Duodenal mucosa (tissue), 2 donors: ENCODE measurements around the gene ADGRB3.
"Not testable (repeated sequence)": the region's sequence is repeated elsewhere in the genome, so short reads cannot be mapped to it uniquely, and the experiment has no call there.

Source experiments
- H3K27ac ChIP-seq: one replicate; pipeline ENCODE4 v1.7.0; 2013; ENCODE audit warnings: low read depth, low read length
- H3K27me3 ChIP-seq, 2 donors: one replicate each; pipeline ENCODE4 v1.7.0; 2013; ENCODE audit warnings: low read length in 2 of 2, control low read depth in 1 of 2; ENCODE audit not compliant: insufficient read depth in 2 of 2, control insufficient read depth in 1 of 2
- H3K36me3 ChIP-seq, 2 donors: one replicate each; pipeline ENCODE4 v1.7.0; 2013; ENCODE audit warnings: low read length in 2 of 2, control low read depth in 1 of 2; ENCODE audit not compliant: insufficient read depth in 2 of 2, control insufficient read depth in 1 of 2
- H3K4me1 ChIP-seq, 2 donors: one replicate each; pipeline ENCODE4 v1.7.0; 2013; ENCODE audit warnings: low read length in 2 of 2, control low read depth in 1 of 2; ENCODE audit not compliant: insufficient read depth in 2 of 2, control insufficient read depth in 1 of 2
- H3K4me3 ChIP-seq, 2 donors: one replicate each; pipeline ENCODE4 v1.7.0; 2013; ENCODE audit warnings: low read length in 2 of 2, low read depth in 1 of 2
- H3K9ac ChIP-seq, 2 donors: one replicate each; pipeline ENCODE4 v1.7.0; 2013; ENCODE audit warnings: low read length in 2 of 2, low read depth in 1 of 2
- H3K9me3 ChIP-seq, 2 donors: one replicate each; pipeline ENCODE4 v1.7.0; 2013; ENCODE audit warnings: low read length in 2 of 2, control low read depth in 1 of 2; ENCODE audit not compliant: control insufficient read depth in 1 of 2

The ADGRB3 gene

DNA sequence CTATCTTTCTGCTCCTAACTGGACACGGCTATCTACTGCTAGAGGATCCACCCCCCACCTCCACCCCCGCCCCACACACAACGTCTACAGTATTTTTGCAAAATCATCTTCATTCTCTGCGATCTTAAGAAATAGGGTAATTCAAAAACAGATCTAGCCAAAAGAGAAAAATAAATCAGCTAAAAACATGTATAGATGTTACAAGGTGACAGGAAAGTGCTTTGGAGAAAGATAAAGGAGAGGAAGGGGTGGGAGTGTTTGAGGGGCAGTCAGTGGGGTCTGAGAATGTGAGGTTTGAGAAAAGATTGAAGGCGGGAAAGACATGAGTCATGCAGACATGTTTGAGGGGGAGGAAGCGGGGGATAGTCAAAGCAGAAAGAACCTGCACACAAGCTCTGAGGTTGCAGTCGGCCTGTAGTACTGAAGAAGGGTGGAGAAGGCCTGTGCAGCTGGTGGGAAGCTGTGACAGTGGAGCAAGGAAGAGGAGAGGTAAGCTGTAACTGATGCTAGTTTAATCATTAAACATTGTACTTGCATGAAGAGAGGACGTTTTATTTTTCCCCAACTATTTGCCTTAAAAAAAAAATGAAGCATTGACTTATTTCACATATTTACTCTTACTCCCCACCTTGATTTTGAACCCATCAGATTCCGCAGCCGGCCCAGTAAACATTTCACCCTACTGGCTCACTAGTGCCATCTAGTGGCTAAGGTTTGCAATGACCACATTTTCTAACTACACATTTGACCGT, 332.6 kb downstream of the ADGRB3 start:
- no peak overlapping the region for H3K4me3 ChIP-seq
- no peak overlapping the region for H3K9ac ChIP-seq
- no peaks in the 10 kb centered on the region for H3K36me3 ChIP-seq
- H3K9me3 ChIP-seq, result no peaks in the 10 kb centered on the region
- no peaks in the 10 kb centered on the region for H3K4me1 ChIP-seq
- no peak overlapping the region for H3K27ac ChIP-seq
- H3K27me3 ChIP-seq, result no peaks in the 10 kb centered on the region

DNA sequence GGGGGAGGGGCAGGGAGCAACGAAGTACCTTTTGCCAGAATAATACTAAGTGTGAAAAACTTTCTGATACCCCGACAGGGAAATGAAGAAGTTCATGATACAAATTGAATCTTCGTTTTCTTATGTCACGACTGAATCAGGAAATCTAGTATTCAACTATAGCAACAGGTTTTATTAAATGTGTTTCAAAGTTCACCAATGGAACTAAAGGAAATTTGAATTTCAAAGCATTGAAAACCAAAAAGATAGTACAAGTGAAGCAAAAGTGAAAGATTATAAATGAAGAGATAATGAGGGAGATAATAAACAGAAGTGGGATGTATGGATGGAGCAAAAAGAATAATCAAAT, 333.2 kb downstream of the ADGRB3 start:
- Histone ChIP-seq H3K27ac (no peak overlapping the region), H3K27me3 (no peaks in the 10 kb centered on the region), H3K9me3 (no peaks in the 10 kb centered on the region), H3K9ac (no peak overlapping the region), H3K4me1 (no peaks in the 10 kb centered on the region), H3K4me3 (no peak overlapping the region), H3K36me3 (no peaks in the 10 kb centered on the region)

DNA sequence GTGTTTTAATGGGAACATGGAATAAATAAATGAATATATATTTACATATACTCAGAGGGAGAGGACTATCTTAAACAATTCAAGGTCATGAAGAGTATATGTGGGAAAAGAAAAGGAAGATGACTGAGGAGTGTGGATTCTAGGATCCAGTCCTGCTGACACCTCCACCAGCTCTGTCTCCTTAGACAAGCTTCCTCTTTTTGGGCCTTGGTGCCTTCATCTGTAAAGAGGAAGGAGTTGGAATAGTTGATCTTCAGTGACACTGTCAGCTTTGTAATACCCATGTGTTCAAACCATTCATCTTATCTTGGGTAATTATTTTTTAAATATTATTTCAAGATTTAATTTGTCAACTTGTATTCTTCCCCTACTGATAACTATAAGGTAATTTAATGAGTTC, 338.0 kb downstream of the ADGRB3 start:
- H3K27ac ChIP-seq, result no peak overlapping the region
- no peak overlapping the region for H3K9ac ChIP-seq
- no peaks in the 10 kb centered on the region for H3K36me3 ChIP-seq
- no peaks in the 10 kb centered on the region for H3K4me1 ChIP-seq
- no peak overlapping the region for H3K4me3 ChIP-seq
- no peaks in the 10 kb centered on the region for H3K27me3 ChIP-seq
- H3K9me3 ChIP-seq, result no peaks in the 10 kb centered on the region

DNA sequence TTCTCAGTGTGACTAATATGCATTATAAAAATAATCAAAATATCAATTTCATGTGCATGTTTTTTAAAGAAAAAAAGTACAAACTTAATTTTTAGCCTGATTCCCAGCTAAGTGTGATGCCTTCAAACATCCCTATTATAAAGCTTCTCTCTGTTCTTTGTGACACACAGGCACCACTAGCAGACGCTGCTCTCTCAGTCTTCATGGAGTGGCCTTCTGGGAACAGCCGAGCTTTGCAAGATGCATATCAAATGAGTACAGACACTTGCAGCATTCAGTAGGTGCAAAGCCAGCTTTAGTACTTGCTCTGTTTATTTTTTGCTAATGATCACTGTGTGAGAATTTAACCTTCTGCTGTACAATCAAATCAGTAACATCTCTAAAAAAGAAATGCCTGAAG, 340.0 kb downstream of the ADGRB3 start:
- Histone ChIP-seq H3K9me3 (no peaks in the 10 kb centered on the region), H3K9ac (no peak overlapping the region), H3K27ac (no peak overlapping the region), H3K36me3 (no peaks in the 10 kb centered on the region), H3K4me1 (no peaks in the 10 kb centered on the region), H3K4me3 (no peak overlapping the region), H3K27me3 (no peaks in the 10 kb centered on the region)

DNA sequence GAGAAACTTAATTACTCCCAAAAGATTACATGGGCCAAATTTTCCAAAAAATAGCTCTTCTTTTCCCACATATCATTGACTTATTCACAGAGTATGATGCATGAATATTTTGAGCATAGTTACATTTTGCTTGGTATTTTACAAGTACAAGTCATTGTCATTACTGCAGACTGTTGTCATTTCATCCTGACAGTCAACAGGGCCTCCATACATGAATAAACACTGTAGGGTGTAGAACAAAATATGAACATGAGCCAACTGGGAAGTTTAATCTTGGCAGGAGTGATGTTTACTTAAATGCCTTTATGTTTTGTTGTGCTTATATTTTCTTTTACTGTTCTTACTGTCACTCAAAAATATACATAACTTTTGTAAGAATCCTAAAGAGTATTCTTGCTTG, 340.7 kb downstream of the ADGRB3 start:
- Histone ChIP-seq H3K9ac (no peak overlapping the region), H3K9me3 (no peaks in the 10 kb centered on the region), H3K36me3 (no peaks in the 10 kb centered on the region), H3K4me3 (no peak overlapping the region), H3K27me3 (no peaks in the 10 kb centered on the region), H3K27ac (no peak overlapping the region), H3K4me1 (no peaks in the 10 kb centered on the region)

DNA sequence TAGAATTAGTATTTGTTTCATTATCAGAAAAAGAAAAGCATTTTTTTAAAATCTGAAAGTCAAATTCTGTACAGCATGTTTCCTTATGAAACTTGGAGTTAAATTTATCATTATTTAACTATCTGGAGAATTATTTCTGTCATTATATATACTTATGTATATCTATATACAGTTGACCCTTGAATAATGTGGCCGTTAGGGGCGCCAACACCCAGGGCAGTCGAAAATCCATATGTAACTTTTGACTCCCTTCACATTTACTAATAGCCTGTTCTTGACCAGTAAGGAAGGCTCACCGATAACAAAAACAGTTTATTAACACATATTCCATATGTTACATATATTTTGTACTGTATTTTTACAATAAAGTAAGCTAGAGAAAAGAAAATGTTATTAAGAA, 341.2 kb downstream of the ADGRB3 start:
- Histone ChIP-seq H3K4me3 (no peak overlapping the region), H3K9ac (no peak overlapping the region), H3K36me3 (no peaks in the 10 kb centered on the region), H3K27ac (no peak overlapping the region), H3K27me3 (no peaks in the 10 kb centered on the region), H3K9me3 (no peaks in the 10 kb centered on the region), H3K4me1 (no peaks in the 10 kb centered on the region)

DNA sequence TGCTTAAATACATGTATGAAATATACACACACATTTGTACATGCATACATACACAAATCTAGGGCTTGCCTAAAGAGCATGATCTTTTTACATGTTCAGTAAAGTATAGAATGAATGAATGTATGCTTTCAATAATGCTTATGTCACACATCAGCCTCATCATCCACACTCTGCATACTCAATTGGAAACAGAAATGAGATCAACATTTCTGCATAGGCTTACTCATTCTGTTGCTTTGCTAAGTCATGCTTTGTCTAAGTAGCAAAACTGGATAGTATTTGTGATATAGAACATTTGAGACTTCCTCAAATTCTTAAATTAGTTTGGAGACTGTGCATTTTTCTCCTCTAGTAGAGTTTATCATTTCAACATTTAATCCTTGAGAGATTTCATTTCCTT, 343.3 kb downstream of the ADGRB3 start:
- Histone ChIP-seq H3K4me1 (no peaks in the 10 kb centered on the region), H3K27me3 (no peaks in the 10 kb centered on the region), H3K9me3 (no peaks in the 10 kb centered on the region), H3K4me3 (no peak overlapping the region), H3K27ac (no peak overlapping the region), H3K9ac (no peak overlapping the region), H3K36me3 (no peaks in the 10 kb centered on the region)

DNA sequence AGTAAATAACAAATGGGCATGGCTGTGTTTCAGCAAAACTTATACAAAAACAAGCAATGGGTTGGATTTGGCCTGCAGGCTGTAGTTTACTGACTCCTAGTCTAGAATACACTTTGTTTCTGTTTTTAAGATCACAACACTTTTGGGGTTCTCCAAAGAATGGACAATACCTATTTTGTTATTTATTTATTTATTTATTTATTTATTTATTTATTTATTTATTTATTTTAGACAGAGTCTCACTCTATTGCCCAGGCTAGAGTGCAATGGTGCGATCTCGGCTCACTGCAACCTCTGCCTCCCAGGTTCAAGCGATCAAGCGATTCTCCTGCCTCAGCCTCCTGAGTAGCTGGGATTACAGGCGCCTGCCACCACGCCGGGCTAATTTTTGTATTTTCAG, 346.6 kb downstream of the ADGRB3 start:
- H3K9me3 ChIP-seq, H3K27me3 ChIP-seq, H3K4me1 ChIP-seq, H3K4me3 ChIP-seq, H3K9ac ChIP-seq, H3K36me3 ChIP-seq, H3K27ac ChIP-seq: not testable (repeated sequence)

DNA sequence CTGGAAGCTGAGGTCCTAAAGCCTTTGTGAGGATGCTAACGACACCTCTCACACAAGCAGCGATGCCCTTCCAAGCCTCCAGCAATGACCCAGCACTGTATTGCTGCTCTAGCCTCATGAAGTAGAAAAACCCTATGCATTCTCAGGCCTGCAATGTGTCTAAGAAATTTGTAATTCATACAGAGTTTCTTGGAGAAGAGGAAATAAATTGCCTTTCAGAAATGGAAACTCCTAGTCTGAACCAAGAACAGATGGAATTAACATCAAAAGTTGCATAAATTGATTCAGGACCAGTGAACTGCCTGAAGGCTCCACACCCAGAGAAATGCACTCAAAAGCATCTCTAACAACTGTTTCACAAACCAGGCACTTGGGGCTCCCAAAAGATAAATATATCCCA, 353.6 kb downstream of the ADGRB3 start:
- Histone ChIP-seq H3K36me3 (no peaks in the 10 kb centered on the region), H3K27ac (no peak overlapping the region), H3K9me3 (no peaks in the 10 kb centered on the region), H3K9ac (no peak overlapping the region), H3K4me3 (no peak overlapping the region), H3K27me3 (no peaks in the 10 kb centered on the region), H3K4me1 (no peaks in the 10 kb centered on the region)

DNA sequence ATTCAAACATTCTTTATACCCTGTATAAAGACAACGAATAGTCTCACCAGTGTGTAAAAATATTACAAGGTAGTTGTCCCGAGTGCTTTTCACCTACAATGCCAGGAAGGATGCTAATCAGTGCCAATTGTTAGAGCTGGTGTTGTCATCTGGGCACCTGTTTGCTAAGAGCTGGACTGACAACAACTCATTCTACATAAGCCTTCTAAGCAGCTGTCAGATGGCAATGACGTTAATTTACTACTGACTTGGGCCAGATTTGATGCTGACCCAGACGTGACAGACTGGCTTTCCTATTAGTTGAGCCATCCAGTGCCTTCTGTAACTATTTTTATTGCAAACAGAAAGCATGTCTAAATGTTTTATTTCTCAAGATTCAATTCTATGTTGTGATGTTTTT, 355.2 kb downstream of the ADGRB3 start:
- H3K9ac ChIP-seq, result no peak overlapping the region
- H3K36me3 ChIP-seq, result no peaks in the 10 kb centered on the region
- no peaks in the 10 kb centered on the region for H3K9me3 ChIP-seq
- H3K4me3 ChIP-seq, result no peak overlapping the region
- no peaks in the 10 kb centered on the region for H3K4me1 ChIP-seq
- H3K27ac ChIP-seq, result no peak overlapping the region
- H3K27me3 ChIP-seq, result no peaks in the 10 kb centered on the region

DNA sequence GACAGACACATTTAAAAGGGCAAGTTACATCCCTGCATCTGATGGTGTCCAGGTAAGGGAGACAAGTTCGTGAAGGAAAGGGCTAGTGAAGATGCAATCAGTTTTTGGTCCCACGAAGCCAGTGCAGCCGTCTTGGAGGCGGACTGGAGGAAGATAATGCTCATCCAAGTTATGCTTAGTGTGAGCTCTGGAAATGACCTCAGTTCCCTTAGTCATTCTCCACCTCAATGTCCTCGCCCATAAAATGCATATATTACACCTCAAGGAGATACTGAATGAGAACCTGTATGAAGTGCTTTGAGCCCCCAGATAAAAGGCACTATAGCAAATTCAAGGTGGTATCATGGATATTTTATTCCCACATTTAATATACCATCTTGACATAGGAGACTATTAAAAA, 358.8 kb downstream of the ADGRB3 start:
- H3K4me3 ChIP-seq, result no peak overlapping the region
- H3K36me3 ChIP-seq, result no peaks in the 10 kb centered on the region
- H3K4me1 ChIP-seq, result no peaks in the 10 kb centered on the region
- no peak overlapping the region for H3K9ac ChIP-seq
- no peaks in the 10 kb centered on the region for H3K9me3 ChIP-seq
- no peaks in the 10 kb centered on the region for H3K27me3 ChIP-seq
- no peak overlapping the region for H3K27ac ChIP-seq
